ENCODE measurements around the gene SEMA4D.

SEMA4D gene

DNA sequence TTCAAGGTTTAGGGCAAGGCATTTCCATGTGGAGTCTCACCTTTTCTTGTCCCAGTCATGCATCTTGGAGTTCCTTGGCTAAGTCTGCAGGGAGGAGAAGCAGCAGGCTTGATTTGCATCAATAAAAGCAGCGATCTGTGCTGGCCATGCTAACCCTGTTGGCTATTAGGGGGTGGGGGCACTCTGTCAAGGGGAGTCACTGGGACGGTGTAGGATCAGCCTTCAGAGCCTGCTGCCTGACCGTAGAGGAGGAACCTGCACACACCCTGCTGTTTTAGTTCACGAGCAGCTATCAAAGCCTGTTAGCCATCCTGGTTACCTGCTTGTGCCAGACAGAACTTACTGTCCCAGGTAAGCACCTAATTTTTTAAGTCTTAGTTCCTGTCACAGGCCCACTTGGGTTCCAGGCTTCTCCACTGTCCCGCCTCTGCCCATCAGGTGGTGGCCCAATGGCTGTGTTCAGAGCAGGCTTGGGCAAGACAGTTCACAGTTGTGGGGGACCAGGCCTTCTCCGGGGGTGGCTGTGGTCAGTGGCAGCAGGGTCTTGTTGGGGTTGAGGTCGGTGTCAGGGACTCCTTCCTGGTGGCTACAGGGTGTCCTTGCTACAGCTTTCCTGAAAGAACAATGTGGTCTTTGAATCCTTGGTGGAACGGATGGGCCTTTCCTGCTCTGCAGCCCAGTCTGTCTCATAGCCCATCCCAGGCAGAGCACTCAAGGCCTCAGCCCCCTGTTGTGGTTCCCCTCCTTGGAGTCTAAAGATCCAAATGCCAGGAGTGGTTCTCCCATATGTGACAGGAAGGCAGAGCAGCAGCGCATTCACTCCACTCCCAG, 135.9 kb downstream of the SEMA4D start:
- Mint-ChIP-seq H3K9me3 (no peaks in the 10 kb centered on the region), H3K36me3 (ENCODE audit: low read depth) (peaks cover 42% of the 10 kb centered on the region), H3K4me1 (ENCODE audit: low read depth) (peaks cover 15% of the 10 kb centered on the region), H3K4me3 (no peak overlapping the region), H3K27me3 (ENCODE audit: low read depth) (no peaks in the 10 kb centered on the region), H3K27ac (no peak overlapping the region)

DNA sequence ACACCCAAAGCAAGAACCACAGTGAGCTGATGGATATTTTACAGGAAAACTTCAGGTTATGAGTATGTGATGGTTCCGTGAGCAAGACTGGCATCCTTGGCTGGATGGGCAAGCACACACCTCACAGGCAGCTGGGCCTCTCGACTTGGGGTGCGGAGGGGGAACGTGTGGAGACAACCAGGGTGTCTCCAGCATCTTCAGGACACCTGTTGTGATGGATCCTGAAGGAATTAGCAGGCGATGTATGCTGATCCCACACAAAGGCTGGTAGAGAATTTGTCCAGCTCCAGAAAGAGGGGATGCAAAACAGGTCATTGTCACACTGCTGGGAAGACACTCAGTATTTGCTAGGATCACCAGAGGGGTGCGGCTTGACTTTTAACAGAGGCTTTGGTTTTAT, 136.9 kb downstream of the SEMA4D start:
- Mint-ChIP-seq H3K36me3 (ENCODE audit: low read depth) (peaks cover 44% of the 10 kb centered on the region), H3K27me3 (ENCODE audit: low read depth) (no peaks in the 10 kb centered on the region), H3K4me1 (ENCODE audit: low read depth) (peaks cover 15% of the 10 kb centered on the region), H3K4me3 (no peak overlapping the region), H3K9me3 (no peaks in the 10 kb centered on the region), H3K27ac (peak overlapping the region; percentile 17)

DNA sequence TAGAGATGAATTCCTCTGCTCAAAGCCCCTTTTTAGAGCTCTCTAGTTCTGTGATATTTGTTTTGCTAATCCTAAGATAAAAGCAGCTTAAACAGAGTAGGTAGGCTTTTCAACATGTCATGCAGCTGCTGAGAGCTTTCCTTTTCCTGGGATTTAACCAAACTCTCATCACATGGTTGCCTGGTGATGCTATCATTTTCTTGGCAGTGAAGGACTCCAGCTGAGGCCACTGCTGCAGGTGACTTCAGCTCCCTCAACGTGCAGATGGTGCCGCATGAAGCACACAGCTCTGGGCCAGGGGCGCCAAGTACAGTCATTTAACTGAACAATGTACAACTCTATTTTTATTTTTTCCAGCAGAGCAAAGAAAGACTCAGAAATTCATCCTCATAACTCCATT, 137.4 kb downstream of the SEMA4D start:
- Mint-ChIP-seq H3K9me3 (no peaks in the 10 kb centered on the region), H3K4me1 (ENCODE audit: low read depth) (peaks cover 15% of the 10 kb centered on the region), H3K4me3 (no peak overlapping the region), H3K27ac (no peak overlapping the region), H3K36me3 (ENCODE audit: low read depth) (peaks cover 46% of the 10 kb centered on the region), H3K27me3 (ENCODE audit: low read depth) (no peaks in the 10 kb centered on the region)

DNA sequence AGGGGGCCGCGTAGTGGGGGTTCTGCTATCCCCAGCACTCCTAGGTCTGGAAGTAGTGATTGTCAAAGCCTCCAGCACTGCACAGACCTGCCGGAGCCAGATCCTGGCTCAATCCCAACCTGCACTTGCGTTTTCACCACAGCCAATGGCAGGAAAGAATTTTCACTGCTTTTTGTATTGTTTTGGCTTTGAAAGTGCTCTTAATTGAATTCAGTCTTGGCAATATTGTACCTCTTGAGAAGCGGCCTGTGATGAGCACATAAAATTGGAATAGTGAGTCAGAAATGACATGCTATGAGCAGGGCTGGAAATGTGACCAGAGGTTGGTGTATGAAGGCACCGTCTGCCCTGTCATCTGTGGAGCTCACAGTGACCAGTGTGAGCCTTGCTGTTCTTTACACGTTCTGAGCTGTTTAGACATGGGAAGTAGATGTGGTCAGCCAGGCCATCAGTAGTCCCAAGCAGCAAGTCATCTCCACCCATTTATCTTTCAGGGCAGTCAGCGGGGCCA, 138.1 kb downstream of the SEMA4D start:
- Mint-ChIP-seq H3K4me1 (ENCODE audit: low read depth) (peaks cover 15% of the 10 kb centered on the region), H3K9me3 (no peaks in the 10 kb centered on the region), H3K36me3 (ENCODE audit: low read depth) (peaks cover 52% of the 10 kb centered on the region), H3K4me3 (no peak overlapping the region), H3K27me3 (ENCODE audit: low read depth) (no peaks in the 10 kb centered on the region), H3K27ac (peak overlapping the region; percentile 19)

DNA sequence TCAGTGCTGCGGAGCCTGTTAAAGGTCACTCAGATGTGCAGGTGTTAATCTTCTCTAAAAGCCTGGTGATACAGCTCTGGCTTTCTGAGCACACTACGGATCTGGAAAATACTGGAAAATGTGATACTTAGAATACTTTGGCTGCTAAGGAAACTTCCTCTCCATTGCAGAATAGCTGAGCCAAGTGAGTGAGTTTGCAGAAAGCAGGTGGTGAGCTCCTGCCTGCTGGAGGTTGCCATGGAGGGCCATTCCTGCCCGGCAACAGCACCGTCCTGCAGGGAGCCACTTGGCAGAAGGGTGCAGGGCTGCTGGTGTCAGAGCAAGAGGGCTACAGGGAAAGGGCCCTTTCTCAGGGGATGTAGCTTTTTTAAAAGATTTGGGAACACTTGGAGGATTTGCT, 138.9 kb downstream of the SEMA4D start:
- no peak overlapping the region for H3K27ac Mint-ChIP-seq
- peaks cover 59% of the 10 kb centered on the region for H3K36me3 Mint-ChIP-seq (ENCODE audit: low read depth)
- no peak overlapping the region for H3K4me3 Mint-ChIP-seq
- H3K9me3 Mint-ChIP-seq: no peaks in the 10 kb centered on the region
- peaks cover 15% of the 10 kb centered on the region for H3K4me1 Mint-ChIP-seq (ENCODE audit: low read depth)
- no peaks in the 10 kb centered on the region for H3K27me3 Mint-ChIP-seq (ENCODE audit: low read depth)

DNA sequence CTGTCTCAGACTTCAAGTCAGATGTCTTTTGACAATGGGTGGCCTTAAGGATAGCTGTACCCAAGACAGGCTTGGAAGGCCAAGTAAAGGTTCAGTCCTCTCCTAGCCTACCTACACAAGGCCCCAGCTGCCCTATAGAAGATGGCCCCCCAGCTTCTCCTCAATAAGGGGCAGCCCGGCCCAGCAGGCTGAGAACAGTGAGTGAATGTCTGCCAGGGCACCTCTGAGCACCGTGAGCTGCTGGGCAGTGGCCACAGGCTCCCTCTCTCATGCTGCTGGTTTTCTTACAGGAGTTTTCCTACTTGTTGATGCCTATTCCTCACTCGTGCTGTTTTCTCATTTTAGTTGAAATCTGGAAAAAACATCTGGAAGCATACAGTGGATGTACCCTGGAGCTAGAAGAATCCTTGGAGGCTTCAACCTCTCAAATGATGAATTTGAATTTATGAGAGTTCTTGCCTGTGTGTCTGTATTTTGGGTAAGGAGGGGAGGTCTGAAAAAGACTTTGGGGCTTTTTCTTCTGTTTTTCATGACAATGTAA, 139.5 kb downstream of the SEMA4D start:
- H3K9me3 Mint-ChIP-seq: no peaks in the 10 kb centered on the region
- H3K27me3 Mint-ChIP-seq (ENCODE audit: low read depth): no peaks in the 10 kb centered on the region

DNA sequence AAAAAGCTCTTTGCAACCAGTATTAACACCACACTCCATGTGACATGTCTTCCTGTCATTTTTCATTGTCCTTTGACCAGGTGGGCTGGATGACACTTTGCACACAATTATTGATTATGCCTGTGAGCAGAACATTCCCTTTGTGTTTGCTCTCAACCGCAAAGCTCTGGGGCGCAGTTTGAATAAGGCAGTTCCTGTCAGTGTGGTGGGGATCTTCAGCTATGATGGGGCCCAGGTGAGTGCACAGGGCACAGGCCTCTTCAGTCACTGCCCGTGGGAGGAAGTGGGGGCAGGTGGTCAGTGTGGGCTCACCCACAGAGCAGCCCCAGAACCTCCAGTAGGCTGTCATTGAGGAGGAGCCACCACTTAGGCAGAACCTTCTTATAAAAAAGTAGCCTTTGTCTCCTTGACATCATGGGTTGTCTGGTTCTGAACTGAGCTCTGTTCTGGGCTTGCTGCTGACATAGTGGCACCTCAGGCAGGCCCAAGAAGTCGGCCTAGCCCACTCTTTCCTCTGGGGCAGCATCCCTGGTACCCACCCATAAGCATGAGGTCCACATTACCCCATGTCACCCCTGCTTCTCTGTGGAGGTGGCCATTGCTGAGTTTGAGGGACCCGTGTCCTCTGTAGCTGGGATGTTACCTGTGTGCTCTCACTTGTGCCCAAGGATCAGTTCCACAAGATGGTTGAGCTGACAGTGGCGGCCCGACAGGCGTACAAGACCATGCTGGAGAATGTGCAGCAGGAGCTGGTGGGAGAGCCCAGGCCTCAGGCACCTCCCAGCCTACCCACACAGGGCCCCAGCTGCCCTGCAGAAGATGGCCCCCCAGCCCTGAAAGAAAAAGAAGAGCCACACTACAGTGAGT, 140.3 kb downstream of the SEMA4D start:
- Mint-ChIP-seq H3K4me1 (ENCODE audit: low read depth) (peaks cover 22% of the 10 kb centered on the region), H3K27ac (no peak overlapping the region), H3K27me3 (ENCODE audit: low read depth) (no peaks in the 10 kb centered on the region), H3K4me3 (no peak overlapping the region), H3K36me3 (ENCODE audit: low read depth) (peaks cover 66% of the 10 kb centered on the region), H3K9me3 (no peaks in the 10 kb centered on the region)

More for the DNA sequence above, 139.5 kb downstream of the SEMA4D start:
- H3K36me3 Mint-ChIP-seq (ENCODE audit: low read depth): peaks cover 62% of the 10 kb centered on the region
- H3K4me3 Mint-ChIP-seq: no peak overlapping the region
- peaks cover 17% of the 10 kb centered on the region for H3K4me1 Mint-ChIP-seq (ENCODE audit: low read depth)
- peak overlapping the region; percentile 34 for H3K27ac Mint-ChIP-seq

DNA sequence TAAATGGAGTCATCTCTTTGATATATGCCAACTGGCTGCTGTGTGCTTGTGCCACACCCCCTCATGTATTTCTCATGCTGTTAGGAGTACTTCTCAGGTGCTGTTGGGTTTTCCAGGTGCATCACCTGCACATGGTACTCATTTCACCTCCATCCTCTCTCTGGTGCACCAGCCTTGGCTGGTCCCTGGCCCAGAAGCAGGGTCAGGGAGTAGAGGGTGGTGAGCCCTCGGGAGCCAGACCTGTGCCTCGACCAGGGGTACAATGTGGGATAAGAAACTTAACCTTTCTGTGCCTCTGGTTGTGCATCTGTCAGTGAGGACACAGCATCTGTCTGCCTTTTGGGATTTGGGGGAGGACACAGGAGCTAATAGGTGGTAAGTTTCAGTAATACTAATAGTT, 141.1 kb downstream of the SEMA4D start:
- H3K27me3 Mint-ChIP-seq (ENCODE audit: low read depth): no peaks in the 10 kb centered on the region
- no peak overlapping the region for H3K4me3 Mint-ChIP-seq
- peaks cover 29% of the 10 kb centered on the region for H3K4me1 Mint-ChIP-seq (ENCODE audit: low read depth)
- H3K27ac Mint-ChIP-seq: no peak overlapping the region
- H3K9me3 Mint-ChIP-seq: no peaks in the 10 kb centered on the region
- H3K36me3 Mint-ChIP-seq (ENCODE audit: low read depth): peaks cover 70% of the 10 kb centered on the region

DNA sequence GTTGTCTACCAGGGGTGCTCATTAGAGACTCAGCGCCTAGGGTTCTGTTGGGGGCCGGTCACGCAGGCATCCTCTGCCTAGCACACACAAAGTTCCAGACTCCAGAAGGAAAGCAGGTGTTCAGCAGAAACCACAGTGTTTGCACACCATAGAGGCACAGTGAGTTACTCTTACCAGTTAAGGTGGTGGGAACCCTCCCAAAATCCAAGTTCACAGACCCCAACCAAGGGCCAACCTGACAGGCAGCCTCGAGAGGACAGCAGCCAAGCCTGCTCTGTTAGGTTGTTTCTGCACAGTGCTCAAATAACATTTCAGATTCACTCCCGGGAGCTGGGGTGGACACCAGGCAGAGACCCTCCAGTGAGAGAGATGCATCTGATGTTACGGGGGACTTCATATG, 143.4 kb downstream of the SEMA4D start:
- H3K4me3 Mint-ChIP-seq: no peak overlapping the region
- H3K9me3 Mint-ChIP-seq: no peaks in the 10 kb centered on the region
- H3K27ac Mint-ChIP-seq: no peak overlapping the region
- peaks cover 71% of the 10 kb centered on the region for H3K36me3 Mint-ChIP-seq (ENCODE audit: low read depth)
- peaks cover 24% of the 10 kb centered on the region for H3K4me1 Mint-ChIP-seq (ENCODE audit: low read depth)
- H3K27me3 Mint-ChIP-seq (ENCODE audit: low read depth): no peaks in the 10 kb centered on the region

DNA sequence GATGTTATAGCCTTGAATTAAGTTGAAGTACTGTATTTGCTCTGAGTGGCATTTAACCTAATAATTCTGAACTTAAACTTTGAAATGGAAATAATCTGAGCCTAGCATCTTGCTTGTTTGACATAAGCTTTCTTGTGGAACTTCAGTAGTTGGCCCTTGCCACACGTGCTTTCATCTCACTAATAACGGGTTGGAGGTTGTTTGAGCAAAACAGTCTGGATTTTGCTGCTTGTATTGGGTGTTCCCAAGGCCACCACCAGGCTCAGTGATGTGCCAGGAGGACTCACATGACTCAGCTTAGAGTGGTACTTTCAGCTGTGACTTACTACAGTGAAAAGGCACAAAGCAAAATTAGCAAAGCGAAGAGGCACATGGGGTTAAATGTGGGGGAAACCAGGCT, 143.9 kb downstream of the SEMA4D start:
- no peaks in the 10 kb centered on the region for H3K9me3 Mint-ChIP-seq
- H3K4me3 Mint-ChIP-seq: no peak overlapping the region
- peaks cover 71% of the 10 kb centered on the region for H3K36me3 Mint-ChIP-seq (ENCODE audit: low read depth)
- peak overlapping the region; percentile 46 for H3K27ac Mint-ChIP-seq
- peaks cover 24% of the 10 kb centered on the region for H3K4me1 Mint-ChIP-seq (ENCODE audit: low read depth)
- H3K27me3 Mint-ChIP-seq (ENCODE audit: low read depth): no peaks in the 10 kb centered on the region

DNA sequence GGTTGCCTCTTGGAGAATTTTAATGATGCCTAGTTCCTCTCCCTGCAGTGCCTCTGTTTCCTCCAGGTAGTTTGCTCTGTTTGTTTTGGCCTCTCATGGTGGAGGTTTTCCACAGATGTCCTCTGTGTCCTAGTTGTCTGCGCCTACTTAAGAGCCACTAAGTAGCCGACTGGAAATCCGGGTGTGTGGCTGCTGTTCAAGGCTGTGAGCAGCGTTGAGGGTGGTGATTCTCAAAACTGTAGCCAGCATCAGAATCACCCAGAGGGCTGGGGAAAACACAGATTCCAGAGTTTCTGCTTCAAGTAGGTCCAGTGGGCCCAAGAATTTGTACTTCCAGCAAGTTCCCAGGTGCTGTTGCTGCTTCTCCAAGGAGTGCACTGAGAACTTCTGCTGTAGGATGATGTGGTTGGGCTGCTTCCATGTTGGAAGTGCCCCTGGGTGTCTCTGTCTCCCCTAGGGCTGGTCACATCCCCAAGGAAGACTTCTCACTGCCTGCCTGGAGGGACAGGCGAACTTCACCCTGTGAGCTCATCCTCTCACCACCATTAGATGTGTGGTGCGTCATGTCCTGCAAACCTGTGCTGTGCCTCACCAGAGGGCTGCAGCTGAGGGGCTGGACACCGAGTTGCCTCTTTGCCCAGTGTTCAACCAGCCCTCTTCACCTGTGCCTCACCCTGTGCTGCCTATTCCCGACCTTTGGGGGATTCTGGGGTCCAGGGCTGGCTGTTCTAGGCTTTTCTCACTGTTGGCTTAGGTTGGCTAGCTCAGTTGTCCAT, 144.9 kb downstream of the SEMA4D start:
- Mint-ChIP-seq H3K27ac (peak overlapping the region; percentile 89), H3K4me3 (peak overlapping the region; percentile 38), H3K36me3 (ENCODE audit: low read depth) (peaks cover 71% of the 10 kb centered on the region), H3K27me3 (ENCODE audit: low read depth) (no peaks in the 10 kb centered on the region), H3K4me1 (ENCODE audit: low read depth) (peaks cover 24% of the 10 kb centered on the region), H3K9me3 (no peaks in the 10 kb centered on the region)

DNA sequence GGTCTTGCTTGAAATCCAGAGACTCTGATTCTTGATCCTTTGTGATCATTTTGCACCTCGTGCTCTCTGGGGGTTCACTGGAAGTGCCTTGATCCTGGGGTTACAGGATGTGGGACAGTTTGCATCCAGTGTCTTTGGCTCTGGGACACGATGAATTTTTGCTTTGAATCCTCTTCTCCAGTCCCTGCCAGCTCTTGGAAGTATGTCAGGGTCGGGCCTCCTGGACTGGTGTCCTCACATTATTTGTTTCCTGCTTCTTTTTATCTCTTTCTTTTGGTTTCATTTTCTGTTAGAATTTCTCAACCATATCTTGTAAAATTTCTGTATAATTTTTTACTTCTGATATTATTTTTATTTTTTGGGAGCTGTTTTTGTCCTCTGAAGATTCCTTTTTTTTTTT, 145.5 kb downstream of the SEMA4D start:
- Mint-ChIP-seq H3K27me3 (ENCODE audit: low read depth) (no peaks in the 10 kb centered on the region), H3K36me3 (ENCODE audit: low read depth) (peaks cover 67% of the 10 kb centered on the region), H3K4me1 (ENCODE audit: low read depth) (peaks cover 24% of the 10 kb centered on the region), H3K27ac (peak overlapping the region; percentile 89), H3K4me3 (peak overlapping the region; percentile 38), H3K9me3 (no peaks in the 10 kb centered on the region)

DNA sequence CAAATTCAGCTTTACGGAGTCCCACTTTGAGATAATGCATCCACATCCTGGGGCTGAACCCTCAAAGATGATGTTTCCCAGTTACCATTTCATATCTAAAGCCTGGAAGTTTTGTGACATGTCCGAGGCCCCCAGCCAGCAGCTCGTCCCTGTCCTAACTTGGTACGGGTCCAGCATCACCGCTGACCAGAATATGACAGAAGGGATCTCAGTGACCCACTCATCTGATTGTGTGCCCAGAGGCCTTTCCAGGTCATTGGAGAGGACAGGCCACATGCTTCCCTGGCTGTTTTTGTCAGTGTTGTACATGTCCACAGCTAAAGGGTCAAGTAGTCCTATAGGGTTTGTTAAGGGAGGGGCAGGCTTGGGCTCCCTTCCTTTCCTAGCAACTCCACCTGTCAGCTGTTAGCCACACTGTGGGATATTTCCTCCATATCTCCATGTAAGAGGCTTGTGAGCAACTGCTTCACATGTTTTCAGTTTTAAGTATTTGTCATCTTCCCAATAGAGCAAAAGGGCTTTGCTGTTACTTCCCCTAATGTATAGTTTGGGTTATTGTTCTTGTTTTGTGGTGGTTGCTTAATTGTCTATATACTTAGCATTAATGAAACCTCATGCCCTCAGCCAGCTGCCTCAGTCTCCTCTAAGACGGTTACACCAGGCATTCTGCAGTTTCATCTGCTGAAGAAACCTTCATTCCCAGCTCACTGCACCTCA, 146.2 kb downstream of the SEMA4D start:
- Mint-ChIP-seq H3K9me3 (no peaks in the 10 kb centered on the region), H3K36me3 (ENCODE audit: low read depth) (peaks cover 65% of the 10 kb centered on the region), H3K27ac (peak overlapping the region; percentile 89), H3K4me3 (no peak overlapping the region), H3K27me3 (ENCODE audit: low read depth) (no peaks in the 10 kb centered on the region), H3K4me1 (ENCODE audit: low read depth) (peaks cover 20% of the 10 kb centered on the region)

All from T-helper 1 cell treated with Interleukin-12 subunit alpha and Interleukin-12 subunit beta and Interleukin-4 antibody, amounts not matched to agents 30 μg/mL and 1 μg/mL, for 36 hours (primary cell).